GM19395 (cell line): ENCODE measurements around the gene PLEKHG5.
"Not testable (repeated sequence)": the region's sequence is repeated elsewhere in the genome, so short reads cannot be mapped to it uniquely, and the experiment has no call there.

Source experiments
- ATAC-seq: cut with Tn5 transposase; IDR thresholded peaks from one replicate; pipeline ENCODE4 v1.9.1; 2021; ENCODE audit warnings: mild to moderate bottlenecking, moderate library complexity; ENCODE audit not compliant: unreplicated experiment

The PLEKHG5 gene

DNA sequence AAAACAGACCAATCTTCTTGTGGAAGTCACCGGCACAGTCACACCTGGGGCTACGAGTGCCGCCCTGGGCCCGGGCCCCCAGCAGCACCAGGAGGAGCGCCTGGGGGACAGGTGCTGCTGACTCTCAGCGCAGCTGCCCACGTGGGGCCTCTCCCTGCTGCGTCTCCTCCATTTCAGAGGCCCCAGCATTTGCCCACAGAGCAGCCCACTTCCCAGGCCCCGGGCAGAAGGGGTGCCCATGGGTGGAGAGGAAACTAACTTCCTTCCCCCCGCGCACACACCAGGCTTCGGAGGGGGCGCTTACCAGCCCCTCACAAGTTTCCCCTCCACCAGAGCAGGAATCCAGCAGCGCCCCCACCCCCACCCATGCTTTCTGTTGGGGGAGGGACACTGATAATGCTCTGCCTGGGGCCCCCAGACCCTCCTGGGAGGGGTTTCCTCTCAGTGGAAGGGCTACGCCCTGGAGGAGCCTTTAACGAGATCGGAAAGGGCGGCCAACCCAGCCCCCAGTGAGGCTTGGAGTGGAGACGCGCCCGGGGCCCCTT, 25.9 kb downstream of the PLEKHG5 start:
- no peak for ATAC-seq

DNA sequence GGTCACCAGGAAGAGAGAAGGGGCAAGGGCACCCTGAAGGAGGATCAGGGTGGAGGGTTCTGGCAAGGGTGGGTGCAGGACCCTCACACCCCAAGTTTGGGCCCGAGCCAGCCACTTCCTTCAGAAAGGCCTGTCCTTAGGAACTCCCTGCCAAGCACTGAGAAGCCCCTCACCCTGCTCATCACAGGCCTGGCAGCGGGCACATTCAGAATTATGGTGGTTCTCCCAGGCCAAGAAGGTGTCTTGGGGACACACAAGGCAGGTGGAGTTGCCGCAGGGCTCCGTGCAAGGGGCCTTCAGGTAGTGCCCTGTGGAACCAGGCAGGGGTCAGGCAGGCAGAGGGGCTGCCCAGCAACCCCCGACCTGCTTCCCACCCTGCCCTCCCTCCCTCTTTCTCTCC, 26.6 kb downstream of the PLEKHG5 start:
- ATAC-seq, result no peak

- ATAC-seq, result no peak
Observed at GRCh38 chr1:6464514-6464836, 27.0 kb downstream of the PLEKHG5 start.

DNA sequence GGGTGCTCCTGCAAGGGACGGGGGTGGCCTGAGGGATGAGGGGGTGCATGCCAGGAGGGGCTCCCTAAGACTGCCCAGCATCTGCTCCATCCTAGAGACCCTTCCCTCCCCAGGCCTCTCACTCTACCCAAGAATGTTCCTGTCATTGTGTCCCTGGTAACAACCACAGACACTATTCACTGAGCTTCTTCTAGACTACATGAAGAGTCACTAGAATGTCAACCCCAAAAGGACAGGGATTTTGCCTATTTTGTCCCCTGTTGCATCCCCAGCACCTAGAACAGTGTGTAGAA, 28.4 kb downstream of the PLEKHG5 start:
- ATAC-seq, result no peak

DNA sequence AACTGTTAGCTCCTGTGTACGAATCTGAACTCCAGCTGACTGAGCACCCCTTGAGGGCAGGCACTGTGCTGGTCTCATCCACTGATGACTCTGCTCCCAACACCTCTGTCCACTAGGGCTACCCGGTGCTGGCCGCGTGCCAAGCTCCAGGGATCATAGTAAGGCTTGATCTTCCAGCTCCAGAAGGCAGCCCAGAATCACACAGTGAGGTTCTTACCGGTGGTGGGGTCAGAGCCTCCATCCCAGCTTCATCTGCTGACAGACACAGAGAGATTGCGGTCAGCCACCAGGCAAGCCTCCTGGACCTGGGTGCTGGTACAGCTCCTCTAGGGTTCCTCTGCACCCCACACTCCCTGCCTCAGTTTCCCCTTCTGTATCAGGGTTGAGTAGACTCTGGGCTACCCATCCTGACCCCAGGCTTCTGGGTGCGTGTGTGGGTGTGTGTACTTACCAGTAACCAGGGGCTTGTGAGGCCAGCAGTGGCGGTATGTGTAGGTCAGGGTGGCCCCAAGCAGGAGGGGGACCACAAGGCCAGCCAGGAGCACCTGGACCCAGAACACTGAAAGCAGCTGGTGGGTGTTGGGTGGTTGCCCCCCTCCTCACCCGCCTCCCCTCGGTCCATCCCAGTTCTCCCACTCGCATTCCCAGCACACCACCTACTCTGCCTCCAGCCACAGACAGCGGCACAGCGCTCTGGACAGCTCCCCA, 28.9 kb downstream of the PLEKHG5 start:
- ATAC-seq, result no peak

DNA sequence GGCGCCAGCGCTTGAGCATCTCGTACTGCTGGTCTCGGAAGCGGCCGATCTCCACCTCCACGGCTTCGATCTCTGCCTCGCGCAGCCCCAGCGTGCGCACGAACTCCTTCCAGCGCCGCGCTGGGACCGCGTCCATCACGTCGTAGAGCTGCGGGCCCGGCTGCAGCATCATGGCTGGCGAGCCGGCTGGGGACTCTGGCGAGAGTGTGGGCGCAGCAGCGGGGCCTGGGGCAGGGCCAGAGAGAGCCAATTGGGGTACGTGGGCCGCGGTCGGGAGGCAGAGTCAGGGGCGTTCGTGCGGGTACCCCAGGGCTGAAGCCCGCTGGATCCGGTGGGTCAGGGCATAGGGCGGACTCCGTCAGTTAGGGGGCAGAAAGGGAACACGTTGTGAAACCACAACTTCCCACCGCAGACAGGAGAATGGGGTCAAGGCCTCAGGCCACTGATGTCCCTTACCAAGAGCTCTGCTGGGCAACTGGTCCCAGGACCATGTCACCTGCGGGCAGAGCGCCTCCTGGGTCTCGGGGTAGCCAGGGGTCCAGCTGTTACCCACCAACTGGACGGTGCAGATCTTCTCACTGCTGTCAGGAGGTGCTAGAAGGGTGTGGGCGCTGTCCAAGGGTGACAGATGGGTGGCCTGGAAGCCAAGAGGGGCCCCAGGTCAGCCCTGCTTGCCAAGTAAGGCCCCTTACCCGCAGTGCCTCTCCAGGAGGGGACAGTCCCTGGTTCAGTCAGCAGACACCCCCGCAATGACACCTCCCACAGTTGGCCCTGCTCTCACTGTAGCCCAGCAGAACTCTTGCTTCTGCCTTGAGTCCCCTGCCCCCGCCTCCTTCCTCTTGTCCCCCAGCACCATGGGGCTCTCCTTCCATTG, 29.7 kb downstream of the PLEKHG5 start:
- ATAC-seq, result no peak

DNA sequence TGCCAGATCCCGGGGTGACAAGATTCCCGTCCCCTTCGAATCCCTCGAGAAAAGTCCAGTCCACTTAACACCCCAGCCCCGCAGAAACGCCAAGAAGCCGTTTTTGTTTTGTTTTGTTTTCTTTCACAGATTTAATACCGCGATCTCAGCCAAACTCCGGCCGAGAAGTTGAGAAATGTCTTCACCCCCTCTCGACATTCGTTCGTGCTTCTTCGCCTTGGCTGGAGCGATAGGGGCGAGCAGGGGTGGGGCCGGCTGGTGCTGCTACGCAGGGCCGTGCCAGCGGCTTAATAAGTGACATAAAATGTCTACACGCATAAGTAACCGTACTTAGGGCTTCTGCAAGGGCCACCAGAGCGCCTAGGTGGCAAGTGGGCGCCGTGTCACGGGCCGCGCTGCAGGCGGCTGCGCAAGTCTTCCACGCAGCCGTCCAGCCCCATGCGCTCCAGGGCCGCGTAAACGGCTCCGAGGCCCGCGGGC, 30.4 kb downstream of the PLEKHG5 start:
- ATAC-seq, result no peak

DNA sequence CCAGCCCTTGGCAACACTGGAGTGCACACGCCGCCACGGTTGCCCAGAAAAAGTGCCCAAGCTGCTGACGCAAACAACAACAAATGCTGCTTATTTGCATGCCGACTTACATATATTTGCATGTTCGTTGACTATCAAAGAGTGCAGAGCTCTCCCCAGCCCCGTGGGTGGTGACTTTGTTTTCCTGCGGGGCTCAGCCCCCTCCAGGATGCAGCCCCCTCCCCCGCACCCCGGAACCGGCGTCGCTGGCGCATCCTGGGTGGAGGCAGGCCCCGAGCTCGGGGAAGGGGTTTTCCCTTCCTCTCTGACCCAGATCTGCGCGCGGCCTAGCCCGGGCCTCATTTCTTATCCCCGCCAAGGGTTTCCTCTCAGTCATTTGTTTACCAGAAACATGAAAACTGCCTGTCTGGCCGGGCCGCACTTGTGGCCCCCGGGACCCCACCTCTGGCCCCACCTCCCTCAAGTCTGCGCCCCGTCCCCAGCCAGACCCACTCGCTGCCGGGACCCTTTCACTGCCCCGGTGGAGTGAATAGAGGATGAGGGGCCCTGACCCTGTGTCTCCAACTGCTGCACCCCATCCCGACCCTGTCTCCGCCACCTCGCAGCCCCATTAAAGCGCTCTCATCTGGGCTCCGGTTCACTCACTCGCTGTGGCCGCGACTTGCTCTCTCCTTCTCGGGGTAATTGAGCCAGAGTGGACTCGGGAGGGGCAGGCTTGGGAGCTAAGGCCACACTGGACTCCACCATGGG, 31.0 kb downstream of the PLEKHG5 start:
- ATAC-seq, result no peak

DNA sequence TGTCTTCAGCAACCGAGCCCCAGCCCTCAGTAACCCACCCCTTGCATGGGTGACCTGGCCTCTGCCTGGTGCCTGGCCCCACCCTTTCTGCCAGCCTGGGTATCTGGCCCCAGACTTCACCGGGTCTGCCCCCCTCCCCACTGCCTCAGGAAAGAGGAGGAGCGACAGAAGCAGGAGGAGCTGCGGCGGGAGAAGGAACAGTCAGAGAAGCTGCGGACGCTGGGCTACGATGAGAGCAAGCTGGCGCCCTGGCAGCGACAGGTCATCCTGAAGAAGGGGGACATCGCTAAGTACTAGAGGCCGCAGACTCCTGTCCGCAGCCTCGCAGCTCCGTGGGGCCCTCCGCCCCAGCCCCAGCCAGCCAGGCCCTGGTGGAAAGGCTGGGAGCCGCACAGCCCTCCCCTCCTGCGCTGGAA, 31.6 kb downstream of the PLEKHG5 start:
- no peak for ATAC-seq

GRCh38 chr1:6456800-6457466, 34.5 kb downstream of the PLEKHG5 start:
- ATAC-seq, result no peak

- not testable (repeated sequence) for ATAC-seq
Observed at GRCh38 chr1:6455752-6456520, 35.5 kb downstream of the PLEKHG5 start.

DNA sequence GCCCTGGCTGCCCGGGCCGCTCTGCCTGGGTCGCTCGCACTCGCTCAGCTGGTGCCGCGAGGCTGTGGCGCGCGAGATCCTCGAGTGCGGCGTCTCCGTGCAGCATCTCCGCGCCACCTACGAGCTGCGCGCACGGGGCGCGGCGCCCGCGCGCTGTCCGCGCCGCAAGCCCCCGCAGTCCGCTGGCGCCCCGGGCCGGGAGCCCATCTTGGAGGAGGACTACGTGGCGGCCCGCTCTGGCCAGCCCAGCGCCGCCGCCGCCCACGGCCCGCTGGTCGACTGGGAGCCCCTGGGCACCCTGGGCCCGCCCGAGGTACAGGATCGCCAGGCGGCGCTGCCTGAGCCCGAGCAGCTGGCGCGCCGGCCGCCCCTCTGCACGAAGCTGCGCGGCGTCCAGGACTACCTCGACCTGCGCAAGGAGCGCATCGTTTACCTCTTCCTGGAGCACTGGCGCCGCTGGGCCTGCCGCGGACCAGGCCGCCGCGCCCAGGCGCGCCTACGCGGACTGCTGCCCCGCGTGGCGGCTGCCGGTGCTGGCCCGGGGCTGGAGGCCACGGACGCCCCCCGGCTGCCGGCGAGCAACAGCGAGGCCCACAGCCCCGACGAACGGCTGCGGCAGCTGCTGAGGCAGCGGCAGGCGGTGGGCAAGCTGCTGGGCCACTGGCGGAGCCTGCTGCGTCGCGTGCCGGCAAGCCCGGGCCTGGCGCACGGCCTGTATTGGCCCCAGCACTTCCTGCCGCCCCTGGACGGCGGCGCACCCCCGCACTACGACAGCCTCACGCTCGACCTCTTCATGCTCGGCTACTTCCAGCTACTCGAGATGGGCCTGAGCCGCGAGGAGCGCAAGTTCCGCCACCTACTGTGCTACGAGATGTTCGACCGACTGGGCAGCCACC, 36.4 kb downstream of the PLEKHG5 start:
- ATAC-seq, result no peak

DNA sequence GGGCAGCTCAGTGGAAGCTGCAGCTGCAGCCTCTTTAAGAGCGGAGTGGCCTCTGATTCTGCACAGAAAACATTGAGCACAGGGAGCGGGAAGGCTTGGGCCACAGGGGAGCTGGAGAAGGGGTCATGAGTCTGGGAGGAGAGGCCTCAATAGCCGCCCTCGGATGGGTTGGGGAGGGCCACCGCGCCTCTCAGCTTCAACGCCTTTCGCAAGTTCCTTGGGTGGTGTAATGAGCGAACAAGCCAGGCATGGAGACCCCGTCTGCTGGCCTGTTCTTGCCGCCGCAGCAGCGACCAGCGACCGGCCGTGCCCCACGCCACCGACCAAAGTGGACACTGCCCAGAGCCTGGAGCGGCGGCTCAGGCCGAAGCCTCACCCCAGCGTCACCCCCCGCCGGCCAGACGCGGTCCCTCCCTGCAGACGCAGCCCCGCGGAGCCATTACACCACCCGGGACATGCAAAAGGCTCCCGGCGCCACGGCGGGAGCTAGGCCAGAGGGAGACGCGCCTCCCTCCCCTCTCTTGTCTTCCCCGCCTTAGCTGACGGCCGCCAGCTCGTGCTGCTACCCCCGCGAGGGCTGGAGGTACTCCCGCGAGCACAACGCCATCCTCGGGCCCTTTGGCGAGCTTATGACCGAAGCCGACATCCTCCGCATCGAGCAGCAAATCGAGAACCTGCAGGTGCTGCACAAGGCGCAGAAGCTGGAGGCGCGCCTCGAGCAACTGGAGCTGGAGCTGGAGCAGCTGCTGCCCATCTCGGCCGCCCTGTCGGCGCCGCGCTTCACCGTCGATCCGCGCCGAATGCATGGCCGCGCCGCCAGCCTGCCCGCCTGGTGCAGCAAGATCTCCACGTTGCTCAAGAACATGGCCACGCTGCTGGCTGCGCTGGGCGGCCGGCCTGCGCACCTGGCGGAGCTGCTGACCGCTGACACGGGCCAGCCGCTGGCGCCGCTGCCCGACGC, 37.3 kb downstream of the PLEKHG5 start:
- not testable (repeated sequence) for ATAC-seq

DNA sequence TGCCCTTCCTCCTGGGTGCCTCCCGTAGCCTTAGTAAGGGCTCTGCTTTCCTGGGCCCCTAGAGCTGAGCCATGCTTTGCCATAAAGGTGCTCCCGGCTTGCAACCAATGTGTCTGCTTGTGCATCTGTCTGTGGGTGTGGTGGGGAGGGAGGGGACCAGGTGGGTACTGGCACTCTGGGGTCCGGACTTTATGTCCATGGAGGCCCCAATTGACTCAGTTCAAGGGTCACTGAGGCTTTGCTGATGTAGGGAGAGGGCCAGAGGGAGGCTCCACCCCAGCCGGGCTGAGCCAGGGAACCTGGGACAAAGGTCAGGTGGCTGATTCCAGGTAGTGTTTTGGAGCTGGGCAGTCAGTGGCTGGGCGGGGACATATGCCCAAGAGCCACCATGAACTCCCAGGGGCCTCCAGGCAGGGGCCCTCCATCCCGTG, 40.5 kb downstream of the PLEKHG5 start:
- no peak for ATAC-seq

GRCh38 chr1:6450486-6450885, 41.0 kb downstream of the PLEKHG5 start:
- not testable (repeated sequence) for ATAC-seq

GRCh38 chr1:6450005-6450450, 41.4 kb downstream of the PLEKHG5 start:
- ATAC-seq, result no peak

GRCh38 chr1:6448749-6449631, 42.5 kb downstream of the PLEKHG5 start:
- ATAC-seq, result no peak
